K562 (cell line): Measurements from ENCODE around the gene PLXNA2.

Experiments
- E2F4 ChIP-seq: sonication (generic); formaldehyde crosslinking; IDR thresholded peaks from 2 replicates; pipeline ENCODE4 v1.8.0; 2022; ENCODE audit warnings: mild to moderate bottlenecking, low read depth, missing genetic modification reagents
- ETV6 ChIP-seq, 3 experiments: fragments of 150-350 bp in 1 of 3; sonication (generic) in 1 of 3; formaldehyde crosslinking in 1 of 3; IDR thresholded peaks; 2 replicates each; pipeline versions ENCODE4 v1.6.1 to v1.8.0; 2014 to 2022; ENCODE audit warnings: borderline replicate concordance in 2 of 3, low read depth in 2 of 3, antibody characterized with exemption in 1 of 3, low read length in 1 of 3, mild to moderate bottlenecking in 1 of 3, missing genetic modification reagents in 1 of 3
- FOXK2 ChIP-seq, 2 experiments: fragments of 450-650 bp; IDR thresholded peaks in 1 of 2; conservative IDR thresholded peaks in 1 of 2; 2 replicates each; pipeline ENCODE4 v1.6.1; 2016; ENCODE audit warnings: low read depth in 2 of 2, mild to moderate bottlenecking in 1 of 2
- GTF3C2 ChIP-seq: IDR thresholded peaks from 3 replicates; pipeline ENCODE4 v1.6.1; 2011; ENCODE audit warnings: borderline replicate concordance, mild to moderate bottlenecking, moderate library complexity; ENCODE audit not compliant: insufficient read length; ENCODE audit errors: extremely low read depth
- KAT2B ChIP-seq: IDR thresholded peaks from one replicate; pipeline ENCODE4 v1.6.1; 2012; ENCODE audit warnings: low read depth, mild to moderate bottlenecking, control low read depth, inconsistent platforms, low read length, moderate library complexity
- NELFE ChIP-seq: IDR thresholded peaks from 2 replicates; pipeline ENCODE4 v1.6.1; 2011; ENCODE audit warnings: mild to moderate bottlenecking; ENCODE audit not compliant: insufficient read depth, insufficient read length
- POLR2AphosphoS5 ChIP-seq: IDR thresholded peaks from 2 replicates; pipeline ENCODE4 v1.6.1; 2011; ENCODE audit warnings: mild to moderate bottlenecking, low read depth, low read length, moderate library complexity; ENCODE audit not compliant: control insufficient read depth, insufficient read depth
- RERE ChIP-seq: sonication (generic); formaldehyde crosslinking; IDR thresholded peaks from 2 replicates; pipeline ENCODE4 v1.8.0; 2023; ENCODE audit warnings: missing genetic modification reagents, mild to moderate bottlenecking, borderline replicate concordance
- REST ChIP-seq, 2 experiments: fragments of 450-650 bp; formaldehyde crosslinking in 1 of 2; IDR thresholded peaks; 2 replicates each; pipeline versions ENCODE4 v1.4.0 to v1.6.1; 2014 to 2020; ENCODE audit warnings: mild to moderate bottlenecking in 2 of 2, borderline replicate concordance in 1 of 2, low read depth in 1 of 2
- ZNF165 ChIP-seq: fragments of 250-450 bp; sonication (Bioruptor Pico); IDR thresholded peaks from 2 replicates; pipeline ENCODE4 v1.4.0; 2020; ENCODE audit warnings: borderline replicate concordance
- ZNF354B ChIP-seq: fragments of 250-450 bp; sonication (Bioruptor Pico); IDR thresholded peaks from 2 replicates; pipeline ENCODE4 v1.4.0; 2020

- TF ChIP-seq REST (IDR thresholded peaks at IDR 0.05; ENCODE audit: borderline replicate concordance) (no peak), REST (CRISPR knock-in tag; IDR thresholded peaks at IDR 0.05; ENCODE audit: low read depth) (no peak), NELFE (no peak), FOXK2 (conservative IDR thresholded peaks at IDR 0.05 in 1 of 2, IDR thresholded peaks at IDR 0.05 in 1 of 2; ENCODE audit: low read depth in 2 of 2) (no peak), GTF3C2 (no peak), POLR2AphosphoS5 (no peak), ZNF165 (CRISPR knock-in tag) (no peak), RERE (CRISPR knock-in tag) (no peak), KAT2B (no peak), ETV6 (IDR thresholded peaks at IDR 0.05; ENCODE audit: borderline replicate concordance in 1 of 2, low read depth in 2 of 2, low read length in 1 of 2) (no peak), ETV6 (CRISPR knock-in tag; IDR thresholded peaks at IDR 0.05; ENCODE audit: borderline replicate concordance) (no peak), E2F4 (CRISPR knock-in tag) (no peak), ZNF354B (CRISPR knock-in tag) (no peak)
Observed at GRCh38 chr1:208031932-208032320, 212.3 kb downstream of the PLXNA2 start.
